ENCODE data around the gene KRT36. TPM values are rescaled to one million over a fixed set of nuclear protein-coding genes. Genes with fewer than 3 reads are reported as not detected.

KRT36 gene
- total and polyA plus RNA-seq, 2 of the 8 experiments (the other 6 are each of a cell fraction or from before 2014, with no cell fraction given) = not detected

DNA sequence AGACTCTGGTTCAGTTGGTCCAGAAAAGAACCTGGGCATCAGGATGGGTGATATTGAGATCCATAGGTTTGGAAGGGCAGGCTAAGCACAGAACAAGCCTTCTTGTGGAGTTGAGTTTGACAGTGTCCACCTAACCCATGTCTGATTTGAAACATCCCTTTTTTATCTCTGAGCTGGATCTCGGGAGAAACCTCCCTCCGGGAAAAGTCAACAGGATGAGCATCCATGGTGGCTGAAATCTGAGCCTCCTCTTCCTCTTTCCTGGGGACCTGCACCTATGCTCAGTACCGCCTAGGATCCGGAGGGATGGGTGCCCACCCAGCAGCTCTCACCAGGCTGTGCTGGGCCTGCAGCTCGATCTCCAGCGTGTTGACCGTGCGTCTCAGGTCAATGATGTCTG is 26.0 kb downstream of the KRT36 start:
- 94% methylated on average over 8 of the region's 8 CpGs; no CpG with 5 or more reads in 1 of the 2 experiments for WGBS, 2 experiments (ENCODE audit: extremely low coverage in 1 of 2, insufficient coverage in 1 of 2, insufficient read length in 1 of 2, insufficient replicate concordance in 2 of 2, low coverage in 1 of 2, low lambda C conversion rate in 2 of 2, missing lambda C conversion rate in 1 of 2)
- TF ChIP-seq YY1 (IDR thresholded peaks at IDR 0.05; ENCODE audit: low read depth, low read length) = no peak
- TF ChIP-seq RBBP5 (IDR thresholded peaks at IDR 0.05; ENCODE audit: borderline replicate concordance, low read depth, low read length) = no peak
- TF ChIP-seq CTBP2 (IDR thresholded peaks at IDR 0.05; ENCODE audit: borderline replicate concordance, insufficient read depth, insufficient read length, low read length) = no peak
- TF ChIP-seq BRCA1 (IDR thresholded peaks at IDR 0.05; ENCODE audit: low read depth, low read length) = no peak
- no peak for TF ChIP-seq PHF8 (conservative IDR thresholded peaks at IDR 0.05; ENCODE audit: low read depth, low read length)
- TF ChIP-seq GABPA (IDR thresholded peaks at IDR 0.05; ENCODE audit: borderline replicate concordance, insufficient read depth, low read length) = no peak
- TF ChIP-seq FOSL1 (IDR thresholded peaks at IDR 0.05; ENCODE audit: insufficient read depth, low read depth, low read length) = no peak
- TF ChIP-seq TAF7 (optimal IDR thresholded peaks at IDR 0.05; ENCODE audit: borderline replicate concordance, low read depth, low read length) = no peak
- no peak for TF ChIP-seq SP1 (IDR thresholded peaks at IDR 0.05; ENCODE audit: low read depth, low read length)
- TF ChIP-seq KDM4A (IDR thresholded peaks at IDR 0.05; ENCODE audit: low read depth, low read length, severe bottlenecking) = no peak
- TF ChIP-seq RFX5 (IDR thresholded peaks at IDR 0.05; ENCODE audit: borderline replicate concordance, low read depth, low read length) = no peak
- TF ChIP-seq CBX5 (IDR thresholded peaks at IDR 0.05; ENCODE audit: low read depth, low read length) = no peak
- TF ChIP-seq CHD1 (IDR thresholded peaks at IDR 0.05; ENCODE audit: low read depth, low read length) = no peak
- Histone ChIP-seq H2AFZ (ENCODE audit: low read length) (no peak overlapping the region), H4K91ac (replicated peaks; ENCODE audit: insufficient read length, low read length) (no peak overlapping the region), H2BK5ac (ENCODE audit: low read depth, low read length) (no peak overlapping the region; the same call in 1 of the 2 replicates), H3K14ac (ENCODE audit: insufficient read length) (no peak overlapping the region), H3K23me2 (ENCODE audit: low read depth, low read length) (no peaks in the 10 kb centered on the region), H3K79me1 (ENCODE audit: low read depth, low read length) (no peaks in the 10 kb centered on the region), H3K27ac (ENCODE audit: low read depth, low read length) (no peak overlapping the region), H3K23ac (ENCODE audit: insufficient read length) (no peak overlapping the region), H2BK20ac (ENCODE audit: low read length) (no peak overlapping the region), H3K4me2 (ENCODE audit: insufficient read depth in 1 of 2, low read depth in 2 of 2, low read length in 2 of 2) (no peak overlapping the region), H2AK5ac (ENCODE audit: low read depth, low read length) (no peak overlapping the region), H3K79me2 (ENCODE audit: control insufficient read depth in 1 of 2, insufficient read depth in 2 of 2, low read length in 2 of 2) (no peaks in the 10 kb centered on the region), H3K27me3 (replicated peaks in 1 of 4; ENCODE audit: control insufficient read depth in 3 of 4, extremely low read depth in 1 of 4, insufficient read depth in 3 of 4, low read length in 3 of 4) (no peaks in the 10 kb centered on the region), H3K36me3 (ENCODE audit: control insufficient read depth in 2 of 4, insufficient read depth in 4 of 4, low read length in 3 of 4) (no peaks in the 10 kb centered on the region), H3K56ac (replicated peaks; ENCODE audit: insufficient read length, low read depth, low read length) (no peak overlapping the region), H3K4ac (replicated peaks; ENCODE audit: insufficient read length, low read depth, low read length) (no peak overlapping the region), H4K20me1 (replicated peaks in 1 of 2; ENCODE audit: control insufficient read depth in 1 of 2, insufficient read depth in 2 of 2, low read length in 2 of 2) (no peaks in the 10 kb centered on the region), H2BK15ac (ENCODE audit: low read length) (no peak overlapping the region), H3K9me3 (ENCODE audit: insufficient read depth in 2 of 2, low read depth in 1 of 2, low read length in 1 of 2) (no peaks in the 10 kb centered on the region; a peak in 1 of 4 replicates), H3K18ac (ENCODE audit: extremely low read depth, low read length) (no peak overlapping the region), H3K9ac (replicated peaks in 1 of 4; ENCODE audit: extremely low read depth in 1 of 4, low read depth in 3 of 4, low read length in 3 of 4) (no peak overlapping the region), H2BK120ac (replicated peaks; ENCODE audit: low read depth, low read length) (no peak overlapping the region), H3K4me3 (ENCODE audit: extremely low read depth in 1 of 4, insufficient read depth in 2 of 4, low read depth in 3 of 4, low read length in 4 of 4) (no peak overlapping the region), H3K4me1 (replicated peaks in 1 of 4; ENCODE audit: control insufficient read depth in 3 of 4, insufficient read depth in 4 of 4, low read length in 3 of 4) (no peaks in the 10 kb centered on the region), H4K5ac (ENCODE audit: insufficient read length, low read depth, low read length) (no peak overlapping the region), H2BK12ac (ENCODE audit: low read depth, low read length) (no peak overlapping the region), H4K8ac (ENCODE audit: extremely low read depth, insufficient read depth, low read length) (no peak overlapping the region)
- POLR2A ChIA-PET (ENCODE audit: partially characterized antibody) = interaction anchor here (1.6 kb wide), 1 partner anchor 64 kb away, joined by 5 read pairs; the partner anchor contains the start of gene KRT19
- DNase-seq (ENCODE audit: low read depth in 1 of 2, low spot score in 2 of 2) (no peak), FAIRE-seq (no peak)
- CTCF ChIA-PET (ENCODE audit: partially characterized antibody) = interaction anchor here (1.3 to 2.0 kb wide), 4 partner anchors 11 to 85 kb away, joined by 4 to 5 read pairs (median 4); no protein-coding TSS in a partner anchor
